H9 (cell line): ENCODE data around the gene SLC23A2. TPM values are rescaled to one million over a fixed set of nuclear protein-coding genes. Genes with fewer than 3 reads are reported as not detected.

ENCODE experiments used
- DNase-seq: peaks from one replicate; pipeline ENCODE4 v3.0.0-alpha.2; 2017
- H2AFZ ChIP-seq: one replicate; pipeline ENCODE4 v1.6.1; 2013; ENCODE audit warnings: mild to moderate bottlenecking, low read length, control low read depth, moderate library complexity
- H2AK5ac ChIP-seq: 2 replicates; pipeline ENCODE4 v1.6.1; 2013; ENCODE audit warnings: low read length, control low read depth, mixed read lengths; ENCODE audit not compliant: insufficient read length
- H2BK120ac ChIP-seq: one replicate; pipeline ENCODE4 v1.6.1; 2013; ENCODE audit warnings: low read depth, mild to moderate bottlenecking, low read length, control low read depth, inconsistent platforms; ENCODE audit not compliant: poor library complexity, severe bottlenecking
- H2BK12ac ChIP-seq: 2 replicates; pipeline ENCODE4 v1.6.1; 2013; ENCODE audit warnings: low read length, control low read depth, mixed read lengths, low read depth; ENCODE audit not compliant: insufficient read length
- H2BK15ac ChIP-seq: 2 replicates; pipeline ENCODE4 v1.6.1; 2013; ENCODE audit warnings: low read depth, low read length, control low read depth
- H2BK20ac ChIP-seq: one replicate; pipeline ENCODE4 v1.6.1; 2013; ENCODE audit warnings: low read depth, mild to moderate bottlenecking, low read length, control low read depth, inconsistent platforms; ENCODE audit not compliant: poor library complexity, severe bottlenecking
- H2BK5ac ChIP-seq: 2 replicates; pipeline ENCODE4 v1.6.1; 2013; ENCODE audit warnings: low read length, control low read depth, mixed read lengths; ENCODE audit not compliant: insufficient read length
- H3K14ac ChIP-seq: 2 replicates; pipeline ENCODE4 v1.6.1; 2013; ENCODE audit warnings: low read length, control low read depth; ENCODE audit not compliant: insufficient read depth
- H3K18ac ChIP-seq: 2 replicates; pipeline ENCODE4 v1.6.1; 2013; ENCODE audit warnings: low read depth, mild to moderate bottlenecking, mixed read lengths, low read length, control low read depth; ENCODE audit not compliant: insufficient read length
- H3K23ac ChIP-seq: 2 replicates; pipeline ENCODE4 v1.6.1; 2013; ENCODE audit warnings: low read length, control low read depth, mixed read lengths, low read depth; ENCODE audit not compliant: insufficient read length
- H3K23me2 ChIP-seq: 2 replicates; pipeline ENCODE4 v1.6.1; 2013; ENCODE audit warnings: low read depth, mild to moderate bottlenecking, mixed read lengths, low read length, control low read depth; ENCODE audit not compliant: insufficient read length, poor library complexity, severe bottlenecking
- H3K27ac ChIP-seq: 2 replicates; pipeline ENCODE4 v1.5.1; 2013; ENCODE audit warnings: low read length, control low read depth, mixed read lengths, low read depth; ENCODE audit not compliant: insufficient read length
- H3K27me3 ChIP-seq: 2 replicates; pipeline ENCODE4 v1.6.1; 2013; ENCODE audit warnings: low read length, control low read depth, inconsistent platforms; ENCODE audit not compliant: insufficient read depth
- H3K4ac ChIP-seq: 2 replicates; pipeline ENCODE4 v1.6.1; 2013; ENCODE audit warnings: low read depth, mild to moderate bottlenecking, control low read depth, inconsistent platforms, low read length, moderate library complexity
- H3K4me1 ChIP-seq: 2 replicates; pipeline ENCODE4 v1.6.1; 2013; ENCODE audit warnings: low read length, control low read depth, inconsistent platforms; ENCODE audit not compliant: insufficient read depth
- H3K4me2 ChIP-seq: 2 replicates; pipeline ENCODE4 v1.6.1; 2013; ENCODE audit warnings: low read length, control low read depth, mixed read lengths; ENCODE audit not compliant: insufficient read length, insufficient read depth
- H3K56ac ChIP-seq: 2 replicates; pipeline ENCODE4 v1.6.1; 2013; ENCODE audit warnings: low read depth, mild to moderate bottlenecking, mixed read lengths, low read length, control low read depth; ENCODE audit not compliant: insufficient read length
- H3K79me1 ChIP-seq: 2 replicates; pipeline ENCODE4 v1.6.1; 2013; ENCODE audit warnings: low read depth, mild to moderate bottlenecking, moderate library complexity, low read length, control low read depth, inconsistent platforms; ENCODE audit not compliant: insufficient read depth, poor library complexity, severe bottlenecking
- H3K79me2 ChIP-seq: 2 replicates; pipeline ENCODE4 v1.6.1; 2013; ENCODE audit warnings: low read length, control low read depth, inconsistent platforms; ENCODE audit not compliant: insufficient read depth
- H3K9ac ChIP-seq: 2 replicates; pipeline ENCODE4 v1.6.1; 2013; ENCODE audit warnings: low read length, control low read depth, mixed read lengths; ENCODE audit not compliant: insufficient read length; ENCODE audit errors: extremely low read depth
- H3K9me3 ChIP-seq: one replicate; pipeline ENCODE4 v1.6.1; 2013; ENCODE audit warnings: low read depth, low read length, inconsistent platforms; ENCODE audit not compliant: control insufficient read depth
- H3T11ph ChIP-seq: one replicate; pipeline ENCODE4 v1.6.1; 2013; ENCODE audit warnings: mild to moderate bottlenecking, low read length, control low read depth, inconsistent platforms
- H4K20me1 ChIP-seq: one replicate; pipeline ENCODE4 v1.6.1; 2013; ENCODE audit not compliant: control insufficient read depth, insufficient read length, insufficient read depth
- H4K5ac ChIP-seq: 2 replicates; pipeline ENCODE4 v1.6.1; 2013; ENCODE audit warnings: low read depth, mild to moderate bottlenecking, mixed read lengths, low read length, control low read depth; ENCODE audit not compliant: insufficient read length
- H4K8ac ChIP-seq: replicated peaks from 2 replicates; pipeline ENCODE4 v1.6.1; 2013; ENCODE audit warnings: low read length, control low read depth, mixed read lengths, low read depth; ENCODE audit not compliant: insufficient read length
- H4K91ac ChIP-seq: 2 replicates; pipeline ENCODE4 v1.6.1; 2013; ENCODE audit warnings: low read depth, mild to moderate bottlenecking, moderate library complexity, mixed read lengths, low read length, control low read depth; ENCODE audit not compliant: insufficient read length
- H3K27ac Mint-ChIP-seq, 3 experiments: 2 replicates in 2 of 3; 3 replicates in 1 of 3; pipeline ENCODE4 v1.8.0; 2020 to 2021; ENCODE audit warnings: mixed read lengths in 3 of 3, mild to moderate bottlenecking in 1 of 3, moderate library complexity in 1 of 3
- H3K27me3 Mint-ChIP-seq: 2 replicates; pipeline ENCODE4 v1.8.0; 2021; ENCODE audit warnings: low read depth, mild to moderate bottlenecking, moderate library complexity, mixed read lengths
- H3K36me3 Mint-ChIP-seq, 3 experiments: 2 replicates in 2 of 3; 3 replicates in 1 of 3; pipeline ENCODE4 v1.8.0; 2020 to 2021; ENCODE audit warnings: low read depth in 3 of 3, mixed read lengths in 3 of 3; ENCODE audit not compliant: insufficient read depth in 1 of 3
- H3K4me1 Mint-ChIP-seq, 2 experiments: 2 replicates each; pipeline ENCODE4 v1.8.0; 2020; ENCODE audit warnings: mixed read lengths in 2 of 2
- H3K4me3 Mint-ChIP-seq, 2 experiments: 2 replicates in 1 of 2; 3 replicates in 1 of 2; pipeline ENCODE4 v1.8.0; 2020 to 2021; ENCODE audit warnings: mild to moderate bottlenecking in 2 of 2, mixed read lengths in 2 of 2, moderate library complexity in 1 of 2
- H3K9me3 Mint-ChIP-seq, 2 experiments: 2 replicates in 1 of 2; 3 replicates in 1 of 2; pipeline ENCODE4 v1.8.0; 2020; ENCODE audit warnings: mild to moderate bottlenecking in 2 of 2, mixed read lengths in 2 of 2, moderate library complexity in 1 of 2
- CTCF ChIP-seq: fragments of 200-600 bp; sonication (generic); conservative IDR thresholded peaks from 3 replicates; pipeline ENCODE4 v1.8.0; 2021; ENCODE audit warnings: antibody characterized with exemption, mild to moderate bottlenecking
- WGBS: extraction: QIAGEN DNeasy Blood & Tissue Kit; methylation state at CpG from one replicate; pipeline ENCODE4 v1.1.7; 2013; ENCODE audit warnings: missing lambda C conversion rate, low lambda C conversion rate, mixed read lengths; ENCODE audit not compliant: insufficient read length; ENCODE audit errors: extremely low coverage; 5-methylcytosine and 5-hydroxymethylcytosine counted together
- total RNA-seq: library from RNA; stranded (reverse); gene quantifications from 2 replicates; pipeline ENCODE4 v1.2.1, GENCODE V29; 2021

SLC23A2 gene
- total RNA-seq, 1 experiment from 2014 or later, result 16.5 TPM

- no peak for DNase-seq
- Histone ChIP-seq H3K4ac (no peak overlapping the region), H4K20me1 (no peaks in the 10 kb centered on the region), H3K18ac (no peak overlapping the region), H2BK5ac (no peak overlapping the region), H2BK120ac (no peak overlapping the region), H3K79me2 (no peaks in the 10 kb centered on the region), H2AFZ (no peak overlapping the region), H3K27me3 (no peaks in the 10 kb centered on the region), H3K27ac (no peak overlapping the region), H2AK5ac (no peak overlapping the region), H2BK15ac (no peak overlapping the region), H3K14ac (no peak overlapping the region), H4K91ac (no peak overlapping the region), H3K23ac (no peak overlapping the region), H3K4me2 (no peak overlapping the region), H3K9ac (no peak overlapping the region), H3T11ph (no peak overlapping the region), H3K9me3 (no peaks in the 10 kb centered on the region), H3K56ac (no peak overlapping the region), H3K79me1 (no peaks in the 10 kb centered on the region), H2BK20ac (no peak overlapping the region), H4K8ac (no peak overlapping the region), H3K4me1 (no peaks in the 10 kb centered on the region), H3K23me2 (no peaks in the 10 kb centered on the region), H2BK12ac (no peak overlapping the region), H4K5ac (no peak overlapping the region)
- WGBS, result no CpG with 5 or more reads among the region's 9 CpGs
- Mint-ChIP-seq H3K4me1 (no peaks in the 10 kb centered on the region), H3K36me3 (no peaks in the 10 kb centered on the region; a peak in 1 of 7 replicates), H3K27ac (no peak overlapping the region), H3K9me3 (peaks cover 3 to 4% of the 10 kb centered on the region in 2 experiments; a peak in 2 of 5 replicates), H3K4me3 (no peak overlapping the region), H3K27me3 (no peaks in the 10 kb centered on the region; the same call in none of the 2 replicates)
- no peak for TF ChIP-seq CTCF
These were observed 156.4 kb downstream of the SLC23A2 start for GRCh38 chr20:4844751-4845465.
